Measurements from ENCODE around the gene USP34.
"Not testable (repeated sequence)": the region's sequence is repeated elsewhere in the genome, so short reads cannot be mapped to it uniquely, and the experiment has no call there.

GRCh38 chr2:61446971-61447370 is 23.9 kb downstream of the USP34 start:
- not testable (repeated sequence) for TF ChIP-seq CTCF (IDR thresholded peaks at IDR 0.05 in 2 of 3, conservative IDR thresholded peaks at IDR 0.05 in 1 of 3; ENCODE audit: insufficient read depth in 2 of 3, low read depth in 1 of 3, low read length in 3 of 3); TBL1XR1 (IDR thresholded peaks at IDR 0.05; ENCODE audit: low read length in 2 of 2); VEZF1 (CRISPR knock-in tag; IDR thresholded peaks at IDR 0.05); ZBTB8A (IDR thresholded peaks at IDR 0.05; ENCODE audit: partially characterized antibody); NEUROD1 (IDR thresholded peaks at IDR 0.05; ENCODE audit: borderline replicate concordance, low read depth, low read length, partially characterized antibody); ZHX1 (conservative IDR thresholded peaks at IDR 0.05; ENCODE audit: low read length); NBN (IDR thresholded peaks at IDR 0.05; ENCODE audit: low read depth); PRPF4 (IDR thresholded peaks at IDR 0.05; ENCODE audit: insufficient read depth, low read depth, low read length, poor library complexity, severe bottlenecking); ATF6 (CRISPR knock-in tag; IDR thresholded peaks at IDR 0.05)

Data from K562 (cell line).